Measurements from ENCODE around the gene VGLL1. TPM values are rescaled to one million over a fixed set of nuclear protein-coding genes. Genes with fewer than 3 reads are reported as not detected.

VGLL1 gene
- total RNA-seq, 2 donors from 2014 or later: not detected

DNA sequence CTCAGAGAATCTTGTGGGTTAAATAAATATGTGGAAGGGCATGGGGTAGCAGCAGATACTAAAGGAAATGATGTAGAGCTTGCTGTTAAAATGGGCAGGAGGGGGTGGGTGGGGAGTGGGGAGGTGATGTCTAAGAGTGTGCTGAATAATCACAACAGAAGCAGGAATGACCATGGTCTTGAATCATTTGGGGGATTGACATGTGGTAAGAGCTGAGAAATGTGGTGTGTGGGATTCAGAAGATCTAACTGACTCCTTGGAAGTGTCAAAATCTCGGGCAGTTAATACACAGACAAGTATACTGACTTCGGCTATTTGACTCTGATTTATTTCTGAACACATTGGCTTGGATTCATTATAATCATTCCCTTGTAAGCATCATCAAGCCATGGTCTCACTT, 6.8 kb downstream of the VGLL1 start:
- intact Hi-C loops (cut with DNase I): no loop called here
- TF ChIP-seq, protein P1, sequence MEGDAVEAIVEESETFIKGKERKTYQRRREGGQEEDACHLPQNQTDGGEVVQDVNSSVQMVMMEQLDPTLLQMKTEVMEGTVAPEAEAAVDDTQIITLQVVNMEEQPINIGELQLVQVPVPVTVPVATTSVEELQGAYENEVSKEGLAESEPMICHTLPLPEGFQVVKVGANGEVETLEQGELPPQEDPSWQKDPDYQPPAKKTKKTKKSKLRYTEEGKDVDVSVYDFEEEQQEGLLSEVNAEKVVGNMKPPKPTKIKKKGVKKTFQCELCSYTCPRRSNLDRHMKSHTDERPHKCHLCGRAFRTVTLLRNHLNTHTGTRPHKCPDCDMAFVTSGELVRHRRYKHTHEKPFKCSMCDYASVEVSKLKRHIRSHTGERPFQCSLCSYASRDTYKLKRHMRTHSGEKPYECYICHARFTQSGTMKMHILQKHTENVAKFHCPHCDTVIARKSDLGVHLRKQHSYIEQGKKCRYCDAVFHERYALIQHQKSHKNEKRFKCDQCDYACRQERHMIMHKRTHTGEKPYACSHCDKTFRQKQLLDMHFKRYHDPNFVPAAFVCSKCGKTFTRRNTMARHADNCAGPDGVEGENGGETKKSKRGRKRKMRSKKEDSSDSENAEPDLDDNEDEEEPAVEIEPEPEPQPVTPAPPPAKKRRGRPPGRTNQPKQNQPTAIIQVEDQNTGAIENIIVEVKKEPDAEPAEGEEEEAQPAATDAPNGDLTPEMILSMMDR (IDR thresholded peaks at IDR 0.05): no peak
- no peak for DNase-seq
- no peak overlapping the region for H3K9ac ChIP-seq (ENCODE audit: low read depth in 2 of 2, low read length in 2 of 2)
- H3K4me3 ChIP-seq: no peak overlapping the region
- no peaks in the 10 kb centered on the region for H3K36me3 ChIP-seq
- H3K27ac ChIP-seq: no peak overlapping the region
- no peaks in the 10 kb centered on the region for H3K4me1 ChIP-seq
- no peaks in the 10 kb centered on the region for H3K27me3 ChIP-seq
- no peaks in the 10 kb centered on the region for H3K9me3 ChIP-seq

- no peak for DNase-seq
- Histone ChIP-seq H3K36me3 (no peaks in the 10 kb centered on the region), H3K27me3 (no peaks in the 10 kb centered on the region), H3K9ac (ENCODE audit: low read depth in 2 of 2, low read length in 2 of 2) (no peak overlapping the region), H3K4me3 (no peak overlapping the region), H3K9me3 (no peaks in the 10 kb centered on the region), H3K27ac (no peak overlapping the region), H3K4me1 (no peaks in the 10 kb centered on the region)
- TF ChIP-seq, protein P1 (IDR thresholded peaks at IDR 0.05): no peak
- intact Hi-C loops (cut with DNase I): no loop called here
Observed at GRCh38 chrX:136540226-136540625, 8.2 kb downstream of the VGLL1 start.

DNA sequence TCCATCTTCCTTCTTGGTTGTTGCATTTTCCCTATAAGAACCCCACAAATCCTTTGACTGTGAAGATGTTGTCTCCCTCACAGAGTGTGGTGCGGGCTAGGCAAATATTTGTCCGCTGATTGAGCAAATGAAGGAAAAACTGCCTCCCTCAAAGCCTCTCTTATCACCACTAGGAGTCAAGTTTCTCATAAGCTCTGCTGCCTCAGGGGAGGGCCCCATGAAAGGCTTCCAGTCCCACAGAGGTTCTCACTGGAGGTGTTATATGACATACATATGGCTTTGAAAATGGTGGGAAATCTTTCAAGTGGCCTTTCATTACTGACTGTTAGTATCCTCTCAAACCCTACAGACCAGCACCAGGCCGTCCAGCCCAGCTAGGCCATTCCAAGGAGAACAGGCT, 9.3 kb downstream of the VGLL1 start:
- intact Hi-C loops (cut with DNase I): no loop called here
- no peak overlapping the region for H3K27ac ChIP-seq
- H3K4me1 ChIP-seq: no peaks in the 10 kb centered on the region
- no peaks in the 10 kb centered on the region for H3K36me3 ChIP-seq
- TF ChIP-seq, protein P1 (IDR thresholded peaks at IDR 0.05): no peak
- no peak for DNase-seq
- no peak overlapping the region for H3K4me3 ChIP-seq
- no peak overlapping the region for H3K9ac ChIP-seq (ENCODE audit: low read depth in 2 of 2, low read length in 2 of 2)
- H3K27me3 ChIP-seq: no peaks in the 10 kb centered on the region
- no peaks in the 10 kb centered on the region for H3K9me3 ChIP-seq

DNA sequence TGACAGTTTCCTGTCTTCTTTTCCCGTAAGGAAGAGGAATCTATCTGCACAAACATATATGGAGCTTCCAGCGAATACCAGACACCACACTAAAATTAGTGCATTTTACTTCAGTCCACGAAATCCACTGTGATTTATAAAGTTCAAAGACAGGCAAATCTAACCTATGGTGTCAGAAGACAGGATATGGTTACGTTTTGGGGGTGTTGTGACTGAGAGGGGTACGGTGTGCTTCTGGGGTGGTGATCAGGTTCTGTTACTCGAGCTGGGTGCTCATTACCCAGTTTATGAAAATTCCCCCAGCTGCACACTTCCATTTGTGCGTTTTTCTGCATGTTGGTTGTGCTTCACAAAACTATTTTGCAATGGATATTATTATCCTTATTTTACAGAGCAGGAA, 10.3 kb downstream of the VGLL1 start:
- no peak overlapping the region for H3K27ac ChIP-seq
- H3K9ac ChIP-seq (ENCODE audit: low read depth in 2 of 2, low read length in 2 of 2): no peak overlapping the region
- intact Hi-C loops (cut with DNase I): no loop called here
- no peak for DNase-seq
- no peaks in the 10 kb centered on the region for H3K36me3 ChIP-seq
- no peaks in the 10 kb centered on the region for H3K4me1 ChIP-seq
- no peaks in the 10 kb centered on the region for H3K9me3 ChIP-seq
- H3K27me3 ChIP-seq: no peaks in the 10 kb centered on the region
- no peak overlapping the region for H3K4me3 ChIP-seq
- TF ChIP-seq, protein P1 (IDR thresholded peaks at IDR 0.05): no peak

DNA sequence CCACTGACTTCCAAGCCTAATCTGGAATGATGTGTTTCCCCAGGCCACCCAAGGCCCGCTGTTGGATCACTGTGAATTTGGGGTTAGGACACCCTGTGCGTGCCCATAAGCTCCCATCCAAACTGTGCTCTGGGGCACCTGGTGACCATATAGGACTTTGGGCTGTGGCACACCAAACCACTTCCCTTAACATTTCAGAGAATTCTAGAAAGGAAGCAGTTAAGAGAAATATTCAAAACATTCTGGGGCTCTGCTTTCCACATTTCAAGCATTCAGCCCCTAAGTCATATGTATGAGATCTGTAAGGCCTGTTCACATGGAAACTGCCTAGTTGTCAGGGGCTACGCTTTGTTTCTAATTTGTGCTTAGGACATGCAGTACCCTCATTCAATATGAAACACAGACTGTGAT, 14.4 kb downstream of the VGLL1 start:
- Histone ChIP-seq H3K36me3 (no peaks in the 10 kb centered on the region), H3K4me3 (no peak overlapping the region), H3K27ac (no peak overlapping the region), H3K9ac (ENCODE audit: low read depth in 2 of 2, low read length in 2 of 2) (no peak overlapping the region), H3K27me3 (no peaks in the 10 kb centered on the region), H3K9me3 (no peaks in the 10 kb centered on the region), H3K4me1 (no peaks in the 10 kb centered on the region)
- no peak for DNase-seq
- intact Hi-C loops (cut with DNase I): no loop called here
- TF ChIP-seq, protein P1 (IDR thresholded peaks at IDR 0.05): no peak

GRCh38 chrX:136549226-136549625, 17.2 kb downstream of the VGLL1 start:
- Histone ChIP-seq H3K9me3 (no peaks in the 10 kb centered on the region), H3K27ac (no peak overlapping the region), H3K36me3 (no peaks in the 10 kb centered on the region), H3K4me1 (no peaks in the 10 kb centered on the region), H3K9ac (ENCODE audit: low read depth in 2 of 2, low read length in 2 of 2) (no peak overlapping the region), H3K4me3 (no peak overlapping the region), H3K27me3 (no peaks in the 10 kb centered on the region)
- TF ChIP-seq, protein P1 (IDR thresholded peaks at IDR 0.05): no peak
- no peak for DNase-seq
- intact Hi-C loops (cut with DNase I): no loop called here
